GM19193 (cell line): Measurements from ENCODE around the gene TMEM121.

Source experiments
- POLR2A ChIP-seq: IDR thresholded peaks from 4 replicates; pipeline ENCODE4 v1.6.1; 2011; ENCODE audit not compliant: insufficient read depth, insufficient read length; ENCODE audit errors: extremely low read depth

TMEM121 gene

DNA sequence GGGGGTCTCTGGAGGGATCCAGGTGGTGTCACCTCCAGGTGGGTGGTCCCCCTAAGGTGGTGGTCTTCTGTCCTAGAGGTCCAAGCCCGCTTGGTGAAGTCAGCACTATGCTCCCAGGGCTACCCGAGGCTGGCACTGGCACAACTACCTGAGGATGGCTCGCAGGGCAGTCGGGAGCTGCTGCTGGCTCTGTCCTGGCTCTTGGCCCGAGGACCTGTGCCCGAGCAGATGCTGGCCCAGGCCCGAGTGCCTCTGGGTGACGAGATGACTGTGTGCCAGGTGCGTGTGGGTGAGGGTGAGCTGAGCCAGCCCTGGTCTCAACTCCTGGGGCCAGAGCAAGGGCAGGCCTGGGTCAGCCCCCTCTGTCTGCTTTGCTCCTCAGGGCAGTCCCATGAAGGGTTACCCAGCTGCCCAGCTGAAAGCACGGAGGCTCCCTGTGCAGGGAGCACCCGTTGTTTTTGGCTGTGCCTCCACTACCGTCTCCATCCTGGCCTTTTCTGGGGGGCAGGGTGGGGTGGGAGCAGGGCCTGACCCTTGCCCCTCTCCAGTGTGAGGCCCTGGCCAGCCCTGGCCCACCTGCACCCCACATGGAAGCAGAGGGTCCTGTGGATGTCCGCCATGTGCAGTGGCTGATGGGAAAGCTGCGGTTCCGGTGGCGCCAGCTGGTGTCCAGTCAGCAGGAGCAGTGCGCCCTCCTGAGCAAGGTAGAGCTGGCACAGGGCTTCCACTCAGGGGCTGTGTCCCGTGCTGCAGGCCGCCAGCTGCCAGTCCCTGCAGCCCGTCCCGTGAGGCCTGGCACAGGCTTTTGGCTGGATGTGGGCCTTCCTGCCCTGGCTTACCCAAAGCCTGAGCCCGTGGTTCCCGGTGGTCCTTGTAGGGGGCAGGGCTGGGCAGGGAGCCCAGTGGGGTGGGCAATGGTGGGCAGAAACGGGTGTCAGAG is 34.1 kb upstream of the TMEM121 start:
- TF ChIP-seq POLR2A, result no peak

DNA sequence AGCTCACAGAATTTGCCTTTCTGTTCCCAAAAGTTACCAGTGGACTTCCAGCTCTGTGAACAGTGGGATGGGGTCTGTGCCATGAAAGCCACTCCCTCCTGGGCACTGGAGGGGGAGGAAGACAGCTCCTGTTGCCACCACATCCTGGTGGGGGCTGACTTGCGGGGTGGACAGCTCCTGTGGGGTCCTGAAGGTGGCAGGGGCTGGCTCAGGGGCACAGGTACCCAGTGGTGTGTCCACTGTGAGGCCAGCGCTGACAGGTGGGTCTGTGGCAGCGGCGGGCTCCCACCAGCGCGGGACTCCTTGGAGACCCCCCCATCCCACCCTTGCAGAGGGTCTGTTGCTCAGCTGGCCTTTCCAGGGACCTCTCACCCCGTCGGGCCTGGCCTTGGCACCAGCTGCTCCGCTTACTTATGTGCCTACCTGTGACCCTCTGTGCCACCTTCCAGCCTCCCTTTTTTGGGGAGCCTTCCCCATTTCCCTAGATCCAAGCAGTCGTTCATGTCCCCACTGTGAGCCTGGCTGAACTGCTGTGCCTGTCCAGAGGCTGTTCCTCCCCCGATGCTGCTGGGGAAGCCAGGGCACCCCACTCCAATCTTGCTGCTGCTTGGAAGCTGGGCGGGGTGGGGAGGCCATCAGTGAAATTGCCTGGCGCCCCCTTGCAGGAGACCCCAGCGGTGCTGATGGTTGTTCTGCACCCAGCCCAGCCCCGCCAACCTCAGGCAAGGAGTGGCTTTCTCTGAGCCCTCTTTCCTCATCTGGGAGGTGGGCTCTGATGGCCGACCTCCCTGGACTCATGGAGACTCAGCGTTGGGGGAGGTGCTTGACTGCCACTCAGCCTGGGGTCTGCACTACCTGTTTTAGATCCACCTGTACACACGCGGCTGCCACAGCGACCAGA is 33.2 kb upstream of the TMEM121 start:
- TF ChIP-seq POLR2A, result no peak

DNA sequence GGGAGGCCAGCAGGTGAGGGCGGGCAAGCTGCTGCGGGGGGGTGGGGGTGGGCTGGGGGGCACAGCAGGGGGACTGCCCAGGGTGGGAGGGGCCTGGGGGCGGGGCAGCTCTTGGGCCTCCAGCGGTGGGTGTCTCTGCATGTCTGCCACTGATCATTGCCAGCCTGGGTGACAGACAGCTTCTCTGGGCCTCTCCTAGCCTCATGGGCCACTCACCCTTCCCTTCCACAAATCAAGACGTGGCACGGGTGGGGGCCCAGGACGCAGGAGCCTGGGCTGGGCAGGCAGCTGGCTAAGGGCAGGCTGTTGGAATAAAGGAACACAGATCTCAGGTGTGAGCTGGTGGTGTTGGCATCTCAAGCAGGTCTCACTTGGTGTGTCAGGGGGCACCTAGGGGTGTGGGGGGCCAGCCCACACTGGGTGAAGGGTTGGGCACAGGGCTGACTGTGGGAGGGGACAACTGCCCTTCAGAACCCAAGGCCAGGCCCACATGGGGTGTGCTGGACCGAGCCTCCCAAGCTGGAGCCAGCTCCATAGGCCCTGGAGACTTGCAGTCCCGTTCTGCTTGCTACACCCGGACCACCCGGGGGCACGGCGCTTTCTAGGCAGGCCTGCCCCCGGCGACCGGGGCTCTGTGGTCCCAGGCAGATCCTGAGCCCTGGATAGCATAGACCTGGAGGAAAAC is 32.3 kb upstream of the TMEM121 start:
- no peak for TF ChIP-seq POLR2A

DNA sequence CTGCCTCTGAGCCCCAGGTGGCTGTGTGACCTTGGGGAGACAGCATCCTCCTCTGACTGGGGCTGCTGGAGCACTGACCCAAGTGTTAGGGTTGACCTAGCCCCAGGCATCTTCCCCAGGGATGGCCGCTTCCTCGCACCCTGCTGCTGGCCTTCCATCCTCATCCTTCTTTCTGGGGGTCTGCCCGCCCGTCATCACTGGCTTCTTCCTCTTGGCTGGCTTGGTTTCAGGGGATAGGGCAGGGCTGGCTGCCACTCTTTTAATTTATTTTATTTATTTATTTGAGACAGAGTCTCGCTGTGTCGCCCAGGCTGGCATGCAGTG is 31.8 kb upstream of the TMEM121 start:
- TF ChIP-seq POLR2A, result no peak

DNA sequence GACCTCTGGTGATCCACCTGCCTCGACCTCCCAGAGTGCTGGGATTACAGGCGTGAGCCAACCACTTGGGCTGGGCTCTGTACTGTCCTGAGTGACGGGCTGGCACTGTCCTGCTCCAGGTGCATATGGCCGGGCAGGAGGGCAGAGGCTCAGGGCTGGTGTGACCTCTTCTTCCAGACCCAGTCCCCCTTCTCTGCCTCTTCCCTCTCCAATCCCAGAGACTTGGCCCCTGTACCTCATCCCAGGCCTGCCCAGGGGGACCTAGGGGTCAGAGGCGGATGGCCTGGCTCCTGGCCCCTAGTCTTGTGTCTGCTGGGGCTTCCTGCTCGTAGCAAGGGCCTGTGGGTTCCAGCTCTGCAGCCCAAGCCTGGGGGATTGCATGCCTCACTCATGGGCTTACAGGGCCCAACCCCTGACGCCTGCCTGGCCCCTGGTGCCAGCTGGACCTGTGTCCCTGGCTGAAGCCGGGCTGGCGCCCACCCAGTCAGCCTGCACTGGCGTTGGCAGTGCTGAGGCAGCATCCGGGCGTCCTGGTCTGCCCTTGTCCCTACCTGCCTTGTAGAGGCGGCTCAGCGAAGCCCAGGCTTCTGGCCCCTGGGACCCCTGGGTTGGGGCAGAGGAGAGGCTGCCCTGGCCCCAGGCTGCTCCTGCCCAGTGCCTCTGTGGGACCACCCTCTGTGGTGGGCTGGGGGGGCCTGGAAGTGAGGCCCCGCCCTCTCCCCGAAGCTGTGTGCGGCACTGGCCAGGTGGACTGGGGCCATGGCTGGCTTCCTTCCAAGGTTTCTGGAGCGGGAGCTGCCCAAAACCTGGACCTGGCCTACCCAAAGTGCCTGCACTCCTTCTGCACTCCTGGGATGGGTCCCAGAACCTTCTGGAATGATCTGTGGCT is 31.0 kb upstream of the TMEM121 start:
- TF ChIP-seq POLR2A, result no peak

DNA sequence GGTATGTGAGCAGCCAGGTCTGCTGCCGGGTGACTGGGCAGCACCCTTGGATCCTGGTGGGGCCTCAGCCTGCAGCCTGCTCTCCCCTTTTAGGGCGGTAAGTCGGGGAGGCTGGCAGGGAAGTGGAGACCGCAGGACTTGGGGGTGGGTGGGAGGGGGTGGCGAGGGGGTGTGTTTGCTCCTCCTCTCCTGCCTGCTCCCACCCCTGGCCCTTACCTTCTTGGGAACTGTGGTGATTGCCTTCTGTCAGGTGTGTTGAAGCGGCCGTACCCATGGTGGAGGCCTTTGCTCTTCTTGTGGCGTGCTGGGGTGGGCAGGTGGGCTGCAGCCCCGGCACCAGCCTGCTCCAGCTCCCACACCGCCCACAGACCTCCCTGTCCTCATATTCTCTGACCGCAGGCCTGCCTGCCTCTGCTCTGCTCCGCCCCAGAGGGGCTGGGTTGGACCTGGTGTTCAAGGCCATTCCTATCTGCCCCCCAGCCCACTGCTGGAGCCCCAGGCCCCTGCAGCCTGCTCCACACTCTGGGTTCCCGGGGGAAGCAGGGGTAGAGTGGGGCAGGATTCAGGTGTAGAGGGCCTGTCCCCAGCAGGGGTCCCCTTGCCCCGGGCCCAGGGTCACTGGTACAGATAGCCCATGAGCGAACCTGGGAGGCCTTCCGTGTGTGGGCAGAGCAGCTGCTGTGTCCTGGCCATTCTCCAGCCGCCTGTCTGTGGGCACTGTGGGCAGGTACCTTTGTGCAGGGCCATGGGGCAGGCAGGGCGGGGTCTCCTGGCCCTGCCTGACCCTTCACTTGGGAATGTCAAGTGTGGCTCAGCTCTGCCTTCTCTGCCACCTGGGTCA is 30.2 kb upstream of the TMEM121 start:
- TF ChIP-seq POLR2A, result no peak

DNA sequence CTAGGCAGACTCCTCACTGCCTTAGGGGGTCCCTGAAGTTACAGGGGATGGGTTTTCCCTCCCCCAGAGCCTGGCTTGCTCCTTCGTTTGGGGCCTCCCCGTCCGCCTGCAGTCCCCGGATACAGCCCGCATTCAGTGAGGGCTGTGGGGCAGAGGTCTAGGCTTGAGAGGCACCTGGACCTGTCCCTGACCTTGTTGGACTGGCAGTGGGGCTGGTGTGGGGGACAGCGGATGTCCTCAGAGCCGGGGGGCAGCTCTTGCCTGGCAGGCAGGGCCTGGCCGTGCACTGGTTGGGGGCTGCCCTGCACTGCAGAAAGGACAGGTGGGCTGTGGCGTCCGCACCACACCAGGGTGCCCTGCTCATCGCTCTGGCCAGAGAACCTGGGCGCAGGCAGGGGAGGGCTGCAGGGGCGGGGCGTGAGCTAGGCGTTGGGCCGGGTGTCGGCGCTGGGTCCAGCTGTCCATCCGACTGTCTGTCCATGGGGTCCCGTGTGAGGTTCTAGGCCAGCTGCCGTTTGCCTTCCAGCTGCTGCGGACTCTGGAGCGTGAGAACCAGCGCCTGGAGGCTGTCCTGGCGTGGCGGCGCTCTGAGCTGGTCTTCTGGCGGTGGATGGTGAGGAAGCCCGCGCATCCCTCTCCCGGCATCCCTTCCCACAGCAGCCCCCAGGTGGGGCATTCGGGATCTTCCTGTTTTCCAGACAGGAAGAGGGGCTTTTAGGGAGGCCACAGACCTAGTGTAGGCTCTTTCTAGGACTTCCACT is 29.4 kb upstream of the TMEM121 start:
- no peak for TF ChIP-seq POLR2A

DNA sequence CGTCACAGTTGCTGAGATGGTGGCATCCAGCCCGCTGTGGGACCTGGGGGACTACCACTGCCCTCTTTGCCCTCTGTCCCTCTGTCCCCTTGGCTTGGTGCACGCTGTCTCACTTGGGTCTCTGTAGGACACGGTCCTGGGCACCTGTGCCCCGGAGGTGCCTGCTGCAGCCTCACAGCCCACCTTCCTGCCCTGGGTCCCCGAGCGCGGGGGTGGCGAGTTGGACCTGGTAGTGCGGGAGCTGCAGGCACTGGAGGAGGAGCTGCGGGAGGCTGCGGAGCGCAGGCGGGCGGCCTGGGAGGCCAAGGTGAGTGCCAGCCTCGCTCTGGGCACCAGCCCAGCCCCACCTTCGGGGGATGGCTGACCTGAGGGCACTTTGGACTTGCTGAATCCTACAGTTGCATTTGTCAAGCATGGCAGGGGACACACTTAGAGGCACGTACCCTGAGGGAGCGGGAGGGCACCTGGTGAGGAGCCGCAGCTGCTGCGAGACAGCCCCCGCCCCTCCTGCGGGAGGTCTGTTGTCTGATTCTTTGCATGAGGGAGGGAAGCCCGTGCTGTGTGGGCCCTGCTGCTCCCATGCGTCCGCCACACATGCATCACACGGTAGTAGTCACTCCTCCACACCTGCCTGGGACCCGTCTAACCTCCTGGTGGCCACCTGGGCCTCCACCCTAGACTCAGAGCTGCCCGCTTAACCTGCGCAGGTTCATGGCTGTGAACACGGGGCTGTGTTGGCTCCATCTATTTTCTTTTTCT is 28.5 kb upstream of the TMEM121 start:
- no peak for TF ChIP-seq POLR2A

DNA sequence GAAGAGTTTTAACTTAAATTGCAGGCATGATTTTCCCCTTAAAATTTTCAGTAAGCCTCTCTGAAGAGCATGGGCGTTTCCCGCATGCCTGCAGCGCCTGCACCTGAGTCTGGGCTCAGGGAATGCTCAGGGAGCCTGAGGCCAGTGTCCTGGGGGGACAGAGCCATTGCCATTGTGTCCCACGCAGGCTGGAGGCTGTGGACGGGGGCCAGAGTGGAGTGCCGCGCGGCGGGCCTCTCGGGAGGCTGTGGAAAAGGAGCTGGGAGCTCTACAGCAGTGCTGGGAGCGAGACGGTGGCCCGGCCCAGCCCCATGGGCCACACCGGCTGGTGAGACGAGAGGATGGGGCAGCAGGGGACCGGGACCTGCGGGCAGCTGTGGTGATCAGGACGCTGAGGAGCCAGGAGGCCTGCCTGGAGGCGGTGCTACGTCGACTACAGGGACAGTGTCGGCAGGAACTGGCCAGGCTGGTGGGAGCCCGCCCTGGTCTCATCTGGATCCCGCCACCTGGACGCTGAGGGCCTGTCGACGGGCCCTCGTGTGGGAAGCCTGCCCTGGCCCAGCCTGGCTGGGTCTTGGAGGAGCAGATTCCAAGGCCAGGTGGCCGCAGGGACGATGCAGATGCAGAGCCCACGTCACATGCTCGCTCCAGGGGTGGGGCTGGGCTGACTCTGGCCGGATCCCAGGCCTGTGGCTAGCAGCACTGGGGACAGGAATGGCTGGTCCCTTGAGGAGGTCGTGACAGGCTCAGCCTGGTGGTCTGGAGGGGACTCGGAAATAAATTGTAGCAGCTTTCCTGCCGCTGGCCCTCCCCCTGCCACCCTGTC is 27.7 kb upstream of the TMEM121 start:
- no peak for TF ChIP-seq POLR2A

DNA sequence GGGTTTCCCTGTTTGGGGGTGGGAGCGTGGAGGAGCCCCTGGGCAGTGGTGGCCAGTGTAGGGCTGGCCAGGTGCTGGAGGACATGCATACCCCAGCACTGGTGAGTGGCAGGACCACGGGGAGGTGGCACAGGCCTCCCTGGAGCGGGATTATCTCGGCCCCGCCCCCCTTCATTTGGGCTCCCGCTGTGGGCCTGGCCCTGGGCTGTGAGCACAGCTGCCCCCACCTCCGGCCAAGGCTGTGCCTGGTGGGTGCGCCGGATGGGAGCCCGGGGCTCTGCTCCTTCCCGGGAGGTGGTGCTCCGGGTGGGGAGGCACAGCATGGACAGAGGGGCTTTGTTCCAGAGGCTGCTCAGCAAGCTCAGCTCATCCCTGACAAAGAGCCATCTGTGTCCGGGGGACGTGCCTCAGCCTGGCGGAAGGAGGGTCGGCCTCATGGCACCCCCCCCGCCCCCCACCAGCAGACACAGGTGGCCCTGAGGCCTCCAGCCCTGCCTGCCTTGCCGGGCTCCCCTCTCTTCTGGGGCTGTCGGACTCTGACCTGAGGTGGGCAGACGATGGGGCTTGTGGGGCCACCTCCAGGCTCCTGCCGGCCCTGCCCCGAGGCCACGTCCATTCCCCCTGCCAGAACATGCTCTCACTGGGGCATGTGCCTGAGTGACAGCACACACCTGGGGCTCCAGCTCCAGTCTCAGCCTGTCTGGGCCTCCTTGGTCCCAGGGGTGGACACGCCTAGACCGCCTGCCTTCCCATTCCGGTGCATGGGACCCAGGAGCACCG is 26.9 kb upstream of the TMEM121 start:
- TF ChIP-seq POLR2A, result no peak
